HEK293 (cell line): ENCODE measurements around the gene ATP1B2.

Experiments
- HOXC10 ChIP-seq: sonication (generic); formaldehyde crosslinking; IDR thresholded peaks from 2 replicates; pipeline ENCODE4 v1.8.1; 2023; ENCODE audit warnings: mild to moderate bottlenecking, missing genetic modification reagents
- PATZ1 ChIP-seq: fragments of 450-650 bp; formaldehyde crosslinking; IDR thresholded peaks from 2 replicates; pipeline ENCODE4 v1.5.1; 2016; ENCODE audit warnings: missing biosample characterization, missing genetic modification characterization
- PRDM10 ChIP-seq: fragments of 450-650 bp; formaldehyde crosslinking; IDR thresholded peaks from 2 replicates; pipeline ENCODE4 v1.5.1; 2016; ENCODE audit warnings: missing biosample characterization, missing genetic modification characterization
- ZBTB44 ChIP-seq: fragments of 450-650 bp; IDR thresholded peaks from 2 replicates; pipeline ENCODE4 v1.5.1; 2018; ENCODE audit warnings: missing biosample characterization, mild to moderate bottlenecking, missing genetic modification characterization
- ZBTB48 ChIP-seq: fragments of 450-650 bp; formaldehyde crosslinking; IDR thresholded peaks from 2 replicates; pipeline ENCODE4 v1.5.1; 2016; ENCODE audit warnings: missing biosample characterization, missing genetic modification characterization
- ZEB2 ChIP-seq: fragments of 450-650 bp; formaldehyde crosslinking; IDR thresholded peaks from 2 replicates; pipeline ENCODE4 v1.5.1; 2016; ENCODE audit warnings: missing biosample characterization, missing genetic modification characterization
- ZNF175 ChIP-seq: fragments of 450-650 bp; formaldehyde crosslinking; IDR thresholded peaks from 2 replicates; pipeline ENCODE4 v1.5.1; 2016; ENCODE audit warnings: missing biosample characterization, missing genetic modification characterization
- ZNF2 ChIP-seq: fragments of 450-650 bp; formaldehyde crosslinking; IDR thresholded peaks from 2 replicates; pipeline ENCODE4 v1.5.1; 2016; ENCODE audit warnings: missing biosample characterization, missing genetic modification characterization
- ZNF335 ChIP-seq: fragments of 450-650 bp; formaldehyde crosslinking; conservative IDR thresholded peaks from 2 replicates; pipeline ENCODE4 v1.5.1; 2016; ENCODE audit warnings: missing biosample characterization, missing genetic modification characterization
- ZNF362 ChIP-seq: fragments of 450-650 bp; formaldehyde crosslinking; IDR thresholded peaks from 2 replicates; pipeline ENCODE4 v1.5.1; 2016; ENCODE audit warnings: missing biosample characterization, missing genetic modification characterization
- ZNF366 ChIP-seq: fragments of 450-650 bp; formaldehyde crosslinking; conservative IDR thresholded peaks from 2 replicates; pipeline ENCODE4 v1.5.1; 2016; ENCODE audit warnings: missing biosample characterization, missing genetic modification characterization
- ZNF580 ChIP-seq: fragments of 450-650 bp; formaldehyde crosslinking; IDR thresholded peaks from 2 replicates; pipeline ENCODE4 v1.5.1; 2016; ENCODE audit warnings: missing biosample characterization, missing genetic modification characterization
- ZNF600 ChIP-seq: fragments of 450-650 bp; formaldehyde crosslinking; IDR thresholded peaks from 2 replicates; pipeline ENCODE4 v1.5.1; 2016; ENCODE audit warnings: missing biosample characterization, missing genetic modification characterization
- ZNF626 ChIP-seq: fragments of 450-650 bp; sonication (Bioruptor Pico); formaldehyde crosslinking; IDR thresholded peaks from 2 replicates; pipeline ENCODE4 v1.5.1; 2018; ENCODE audit warnings: missing biosample characterization, missing genetic modification characterization, inconsistent platforms
- ZNF654 ChIP-seq: fragments of 450-650 bp; formaldehyde crosslinking; IDR thresholded peaks from 2 replicates; pipeline ENCODE4 v1.5.1; 2016; ENCODE audit warnings: low read depth, missing biosample characterization, missing genetic modification characterization
- ZNF692 ChIP-seq: fragments of 450-650 bp; formaldehyde crosslinking; IDR thresholded peaks from 2 replicates; pipeline ENCODE4 v1.5.1; 2016; ENCODE audit warnings: missing biosample characterization, missing genetic modification characterization
- ZNF837 ChIP-seq: fragments of 450-650 bp; formaldehyde crosslinking; IDR thresholded peaks from 2 replicates; pipeline ENCODE4 v1.5.1; 2016; ENCODE audit warnings: missing biosample characterization, missing genetic modification characterization
- ZSCAN30 ChIP-seq: fragments of 450-650 bp; IDR thresholded peaks from 2 replicates; pipeline ENCODE4 v1.5.1; 2018; ENCODE audit warnings: missing biosample characterization, mild to moderate bottlenecking, missing genetic modification characterization, moderate library complexity

ATP1B2 gene

GRCh38 chr17:7632492-7632894 is 18.2 kb upstream of the ATP1B2 start (continued):
- TF ChIP-seq ZNF692 (tag by site-specific recombination) = peak; percentile 41; the same call in 1 of the 2 replicates
- no peak for TF ChIP-seq HOXC10 (CRISPR knock-in tag)
- TF ChIP-seq ZNF837 (tag by site-specific recombination) = no peak
- no peak for TF ChIP-seq ZNF175 (tag by site-specific recombination)
- TF ChIP-seq ZNF654 (tag by site-specific recombination) = peak; percentile 83
- peak; percentile 76 for TF ChIP-seq ZNF362 (tag by site-specific recombination)
- TF ChIP-seq PATZ1 (tag by site-specific recombination) = peak; percentile 59
- peak; percentile 57 for TF ChIP-seq ZNF335 (tag by site-specific recombination)
- 0 out of 2 replicates have a peak, but pooled peaks have one; percentile 39 for TF ChIP-seq ZNF580 (tag by site-specific recombination)
- TF ChIP-seq ZEB2 (tag by site-specific recombination) = 0 out of 2 replicates have a peak, but pooled peaks have one; percentile 19
- peak; percentile 32; the same call in 1 of the 2 replicates for TF ChIP-seq ZNF2 (tag by site-specific recombination)
- peak; percentile 79; the same call in 1 of the 2 replicates for TF ChIP-seq ZNF600 (tag by site-specific recombination)
- TF ChIP-seq ZSCAN30 (tag by site-specific recombination) = 0 out of 2 replicates have a peak, but pooled peaks have one; percentile 36
- TF ChIP-seq ZBTB44 = no peak; the same call in 1 of the 2 replicates
- peak; percentile 67 for TF ChIP-seq ZBTB48 (tag by site-specific recombination)
- peak; percentile 70 for TF ChIP-seq ZNF366 (tag by site-specific recombination)
- TF ChIP-seq PRDM10 (tag by site-specific recombination) = peak; percentile 59
- no peak for TF ChIP-seq ZNF626 (tag by site-specific recombination)
